ENCODE data around the gene MRGPRX3. TPM values are rescaled to one million over a fixed set of nuclear protein-coding genes. Genes with fewer than 3 reads are reported as not detected.
A peak's percentile ranks its signal among the peaks of the same experiment; 100 is the strongest.
"Not testable (repeated sequence)": the region's sequence is repeated elsewhere in the genome, so short reads cannot be mapped to it uniquely, and the experiment has no call there.

The MRGPRX3 gene
- 0.23 and 0.57 TPM in 2 replicates for total RNA-seq (2014; rRNA removed; shearing (Covaris generic))
- polyA plus RNA-seq (2014; cell fraction: nucleus; rRNA removed), result 0.21 TPM in 1 of 2 replicates, not detected in the other

DNA sequence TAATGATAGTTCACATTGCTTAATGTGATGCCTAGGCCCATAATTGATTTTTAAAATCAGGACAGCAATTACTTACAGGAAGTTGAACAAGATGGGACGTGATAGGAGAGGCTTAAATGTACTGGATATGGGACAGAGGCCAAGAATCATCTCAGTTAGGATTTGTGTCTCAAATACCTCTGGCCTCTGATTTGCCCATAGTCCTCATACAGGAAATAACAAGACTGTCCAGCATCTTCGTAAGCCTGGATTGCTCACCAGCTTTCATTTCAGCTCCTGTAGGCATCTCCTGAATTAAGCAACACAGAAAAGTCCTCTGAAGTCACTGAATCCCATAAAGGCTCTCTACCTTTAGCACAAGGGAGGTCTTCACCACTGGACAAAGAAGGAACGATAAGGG is at the start of gene MRGPRX3:
Gene MRGPRX3 (plus strand): TSS at position 231 of the 400 bp plus-strand sequence. CDS start 4,632 bp downstream, outside the sequence.
- no peak for DNase-seq (ENCODE audit: extremely low read depth, low read depth)

DNA sequence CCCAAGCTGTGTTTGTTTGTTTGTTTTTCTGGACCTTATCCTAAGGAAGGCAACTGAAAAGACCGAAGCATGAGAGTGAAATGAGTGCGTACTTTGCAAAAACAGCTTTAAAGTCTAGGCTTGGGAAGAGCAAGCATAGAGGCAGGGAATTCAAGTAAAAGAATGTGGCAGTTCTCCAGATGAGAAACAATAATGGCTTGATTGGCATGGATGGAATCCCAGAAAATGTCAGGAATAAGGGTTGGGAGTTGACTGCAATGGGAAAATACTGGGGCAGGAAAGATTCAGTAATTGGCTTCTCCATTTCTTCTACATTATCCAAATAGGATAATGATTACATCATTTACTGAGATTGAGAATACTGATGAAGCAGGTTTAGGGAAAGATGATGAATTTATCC is 44.0 kb upstream of the MRGPRX3 start:
- no peak for DNase-seq (ENCODE audit: extremely low read depth, low read depth)

DNA sequence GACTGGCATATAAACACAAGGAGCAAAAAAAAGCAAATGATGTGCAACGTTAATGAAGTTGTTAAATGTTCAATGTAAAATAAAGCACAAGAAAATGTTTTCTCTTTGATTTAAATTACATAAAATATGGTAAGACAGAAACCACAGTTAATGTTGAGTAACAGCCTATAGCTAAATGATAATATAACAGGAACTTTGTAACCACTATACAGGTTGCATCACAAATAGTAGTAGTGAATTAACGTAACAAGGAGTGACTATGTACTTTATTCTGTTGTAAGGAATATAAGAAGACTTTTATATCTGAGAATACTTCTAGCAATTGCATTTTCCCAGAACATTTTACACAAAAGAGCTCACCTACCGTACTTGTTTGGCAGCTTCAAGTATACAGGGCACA is 43.4 kb upstream of the MRGPRX3 start:
- no peak for DNase-seq (ENCODE audit: extremely low read depth, low read depth)

DNA sequence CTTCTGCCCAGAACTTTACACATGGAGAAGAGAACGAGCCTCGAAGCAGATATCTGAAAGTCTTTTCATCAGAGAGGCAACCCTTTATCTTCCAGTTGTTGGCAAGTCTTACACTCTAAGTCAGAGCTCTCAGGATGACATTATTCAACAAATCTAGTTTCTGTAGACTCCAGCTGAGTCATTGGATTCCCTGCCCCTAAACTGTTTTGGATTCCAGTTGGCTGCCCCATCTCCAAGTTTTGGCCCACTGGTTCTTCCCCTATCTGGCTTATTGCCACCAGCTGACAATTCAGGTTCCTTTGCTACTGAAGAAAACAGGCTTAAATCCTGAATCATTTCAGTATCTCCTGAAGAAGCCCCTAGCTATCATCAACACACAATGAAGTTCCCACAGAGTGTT is 40.6 kb upstream of the MRGPRX3 start:
- no peak for DNase-seq (ENCODE audit: extremely low read depth, low read depth)

DNA sequence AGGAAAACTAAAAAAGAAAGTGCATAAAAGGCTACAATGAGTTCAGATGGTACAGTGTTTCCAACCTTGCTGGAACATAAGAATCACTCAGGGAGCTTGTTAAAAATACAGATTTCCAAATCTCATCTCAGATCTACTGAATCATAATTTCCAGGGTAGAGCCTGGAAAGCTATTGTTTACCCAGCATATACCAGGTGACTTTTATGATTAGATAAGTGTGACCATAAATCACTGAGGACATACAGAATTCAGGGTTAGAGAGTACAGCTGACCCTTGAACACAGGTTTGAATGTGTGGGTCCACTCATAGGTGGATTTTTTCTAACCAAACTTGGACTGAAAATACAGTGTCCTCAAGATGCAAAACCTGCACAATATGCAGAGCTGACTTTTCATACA is 38.4 kb upstream of the MRGPRX3 start:
- DNase-seq (ENCODE audit: extremely low read depth, low read depth), result no peak

DNA sequence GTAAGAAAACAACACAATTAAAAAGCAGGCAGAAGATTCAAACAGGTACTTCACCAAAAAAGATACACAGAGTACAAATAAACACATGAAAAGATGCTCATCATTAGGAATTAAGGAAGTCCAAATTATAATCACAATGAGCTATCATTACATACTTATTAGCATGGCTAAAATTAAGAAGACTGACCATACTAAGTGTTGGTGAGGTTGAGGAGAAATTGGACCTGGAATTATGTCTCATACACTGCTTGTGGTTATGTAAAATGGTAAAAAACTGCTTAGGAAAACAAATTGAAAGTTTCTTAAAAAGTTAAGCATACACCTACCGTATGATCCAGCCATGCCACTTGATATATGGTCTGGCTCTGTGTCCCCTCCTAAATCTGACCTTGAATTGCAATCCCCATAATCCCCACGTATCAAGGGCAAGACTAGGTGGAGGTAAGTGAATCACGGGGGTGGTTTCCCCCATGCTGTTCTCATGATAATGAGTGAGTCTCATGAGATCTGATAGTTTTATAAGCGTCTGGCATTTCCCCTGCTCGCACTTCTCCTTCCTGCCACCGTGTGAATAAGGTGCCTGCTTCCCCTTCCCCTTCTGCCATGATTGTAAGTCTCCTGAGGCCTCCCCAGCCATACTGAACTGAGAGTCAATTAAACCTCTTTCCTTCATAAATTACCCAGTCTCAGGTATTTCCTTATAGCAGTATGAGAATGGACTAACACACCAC is 31.3 kb upstream of the MRGPRX3 start:
- no peak for DNase-seq (ENCODE audit: extremely low read depth, low read depth)

DNA sequence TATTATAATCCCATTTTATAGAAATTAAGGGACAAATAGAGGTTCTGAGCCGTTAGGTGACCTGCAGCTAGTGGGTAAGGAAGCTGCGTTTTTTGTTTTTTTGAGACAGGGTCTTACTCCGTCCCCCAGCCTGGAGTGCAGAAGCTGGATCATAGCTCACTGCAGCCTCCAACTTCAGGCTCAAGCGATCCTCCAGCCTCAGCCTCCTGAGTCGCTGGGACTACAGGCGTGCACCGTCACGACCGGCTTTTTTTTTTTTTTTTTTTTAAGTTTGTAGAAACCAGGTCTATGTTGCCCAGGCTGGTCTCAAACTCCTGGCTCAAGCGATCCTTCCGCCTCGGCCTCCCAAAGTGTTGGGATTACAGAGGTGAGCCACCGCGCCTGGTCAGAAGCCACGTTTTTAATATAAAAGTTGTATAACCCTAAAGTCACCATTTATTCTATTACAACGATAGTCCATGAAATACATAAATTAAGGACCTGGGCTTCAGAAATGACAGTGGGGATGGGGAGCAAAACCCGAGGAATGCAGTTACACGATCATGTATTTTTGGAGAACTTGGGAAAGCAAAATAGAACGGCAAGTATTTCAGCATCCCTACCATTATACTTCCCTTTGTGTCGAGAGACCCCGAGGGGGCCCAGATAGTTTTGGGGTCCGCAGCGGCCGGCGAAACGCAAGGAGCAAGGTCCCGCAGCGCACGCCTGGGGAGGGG is 27.1 kb upstream of the MRGPRX3 start:
- no peak for DNase-seq (ENCODE audit: extremely low read depth, low read depth)

DNA sequence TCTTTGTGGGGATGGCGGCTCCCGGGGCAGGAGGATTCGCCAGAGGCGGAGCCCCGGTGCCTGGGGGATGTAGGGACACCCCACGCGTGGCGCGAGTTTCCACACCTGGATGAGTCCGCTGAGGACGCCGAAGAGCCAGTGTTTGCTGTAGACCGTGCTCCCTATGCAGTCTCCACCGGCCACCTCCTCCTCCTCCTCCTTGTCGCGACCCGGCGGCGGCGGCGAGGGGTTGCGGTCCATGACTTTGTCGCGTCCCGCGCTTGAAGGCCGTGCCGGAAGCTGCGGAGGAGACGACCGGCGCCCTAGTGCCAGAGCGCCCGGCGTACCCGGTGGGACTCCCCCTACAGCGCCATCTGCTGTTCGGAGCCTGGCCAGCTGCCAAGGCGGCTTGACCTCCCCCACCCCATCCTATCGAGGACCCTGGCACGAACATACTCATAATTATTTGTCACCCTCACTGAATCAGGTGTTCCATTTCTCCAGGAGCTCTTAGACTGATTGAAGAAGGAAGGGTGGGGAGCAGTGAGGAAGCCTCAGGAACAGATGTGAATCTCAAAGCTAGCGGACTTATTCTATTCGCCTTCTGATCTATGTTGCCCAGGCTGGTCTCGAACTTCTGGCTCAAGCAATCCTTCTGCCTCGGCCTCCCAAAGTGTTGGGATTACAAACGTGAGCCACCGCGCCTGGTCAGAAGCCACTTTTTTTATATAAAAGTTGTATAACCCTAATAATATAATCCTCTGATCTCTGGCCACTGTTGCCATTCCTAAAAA is 26.4 kb upstream of the MRGPRX3 start, which contains the start of gene SAAL1:
Gene SAAL1 (minus strand): TSS at position 281 of the 773 bp plus-strand sequence. CDS start 41 bp downstream, at position 240.
- peak; percentile 79 for DNase-seq (ENCODE audit: extremely low read depth, low read depth)

DNA sequence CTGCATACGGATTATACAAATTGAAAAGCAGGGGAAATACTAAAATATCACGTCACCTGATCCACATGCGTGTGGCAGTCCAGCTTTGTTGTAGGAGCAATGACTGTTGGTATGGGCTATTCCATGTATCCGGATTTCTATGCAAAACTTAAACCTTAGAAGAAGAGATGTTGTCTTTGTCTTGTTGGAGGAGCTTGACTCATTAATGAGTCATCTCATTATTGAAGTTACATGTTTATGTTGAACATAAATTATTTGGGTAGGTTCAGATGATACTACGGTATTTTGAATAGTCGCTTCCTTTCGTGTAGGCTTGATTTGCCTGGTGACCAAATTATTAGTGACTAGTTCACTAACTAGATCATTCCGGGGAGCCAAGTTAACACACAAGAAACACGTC is 25.7 kb upstream of the MRGPRX3 start:
- no peak for DNase-seq (ENCODE audit: extremely low read depth, low read depth)

DNA sequence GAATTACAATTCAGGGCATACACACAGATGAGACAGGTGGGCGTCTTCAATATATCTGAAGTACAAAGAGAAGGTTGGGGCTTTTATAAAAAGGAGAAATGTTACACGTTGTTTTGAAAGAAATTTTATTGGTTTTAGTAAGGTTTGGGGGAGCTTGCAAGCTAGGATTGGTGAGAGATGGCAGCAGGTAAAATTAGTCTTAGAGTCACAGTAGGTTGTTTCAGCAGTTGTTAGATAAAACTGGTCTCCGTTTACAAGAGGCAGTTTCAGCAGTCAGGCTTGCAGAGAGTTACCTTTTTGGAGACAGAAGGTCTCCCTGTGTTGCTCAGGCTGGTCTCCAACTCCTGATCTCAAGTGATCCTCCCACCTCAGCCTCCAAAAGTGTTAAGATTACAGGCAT is 24.1 kb upstream of the MRGPRX3 start:
- DNase-seq (ENCODE audit: extremely low read depth, low read depth), result no peak

DNA sequence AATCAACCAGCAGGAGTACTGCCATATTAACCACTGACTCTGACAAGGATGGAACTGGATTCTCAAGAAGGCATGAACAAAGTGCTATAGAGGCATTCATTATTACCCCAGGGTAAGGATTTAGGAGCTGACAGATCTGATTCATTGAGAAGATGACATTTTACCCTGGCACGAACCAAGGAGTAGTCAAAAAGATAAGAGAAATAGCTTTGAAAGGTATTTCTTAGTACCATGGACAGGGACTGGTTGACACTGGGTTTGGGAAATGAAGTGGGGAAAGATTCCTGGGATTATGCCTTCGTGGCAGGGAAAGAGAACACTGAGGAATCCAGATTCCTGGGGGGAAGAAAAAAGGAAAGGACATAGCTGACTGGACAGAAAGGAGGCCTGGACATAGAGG is 21.4 kb upstream of the MRGPRX3 start:
- no peak for DNase-seq (ENCODE audit: extremely low read depth, low read depth)

DNA sequence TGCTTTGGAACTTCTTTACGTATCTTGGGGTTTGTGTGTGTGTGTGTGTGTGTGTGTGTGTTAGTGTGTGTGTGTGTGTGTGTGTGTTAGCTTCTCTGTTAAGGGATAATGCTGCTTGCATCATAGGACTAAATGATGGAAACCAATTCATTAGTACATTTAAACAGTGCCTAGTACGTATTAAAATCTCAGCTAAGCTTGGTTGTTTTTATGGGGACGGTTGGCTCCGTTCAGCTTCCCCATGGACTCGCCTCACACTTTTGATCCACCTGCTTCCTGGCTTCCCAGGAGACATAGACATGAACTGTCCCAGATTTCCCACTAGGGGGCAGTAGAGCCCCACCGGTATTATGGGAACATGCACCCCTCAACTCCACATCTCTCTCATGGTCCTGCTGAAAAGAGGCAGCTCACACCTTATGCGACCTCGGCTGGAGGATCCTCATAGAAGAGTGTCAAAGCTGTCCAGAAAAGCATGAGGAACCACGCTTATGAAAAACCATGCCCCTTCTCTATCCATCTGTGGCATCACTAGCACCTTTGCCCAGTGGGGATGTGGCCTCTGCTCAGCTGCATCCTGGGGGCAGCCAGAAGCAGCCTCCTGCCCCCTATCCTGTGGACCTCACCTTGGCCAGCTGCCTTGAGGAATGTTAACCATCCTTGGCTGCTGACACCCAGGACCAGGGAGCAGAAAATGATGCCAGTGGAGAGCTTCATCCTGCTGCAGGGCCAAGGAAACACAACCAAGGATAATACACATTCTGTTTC is 16.8 kb upstream of the MRGPRX3 start:
- DNase-seq (ENCODE audit: extremely low read depth, low read depth), result peak; percentile 58

DNA sequence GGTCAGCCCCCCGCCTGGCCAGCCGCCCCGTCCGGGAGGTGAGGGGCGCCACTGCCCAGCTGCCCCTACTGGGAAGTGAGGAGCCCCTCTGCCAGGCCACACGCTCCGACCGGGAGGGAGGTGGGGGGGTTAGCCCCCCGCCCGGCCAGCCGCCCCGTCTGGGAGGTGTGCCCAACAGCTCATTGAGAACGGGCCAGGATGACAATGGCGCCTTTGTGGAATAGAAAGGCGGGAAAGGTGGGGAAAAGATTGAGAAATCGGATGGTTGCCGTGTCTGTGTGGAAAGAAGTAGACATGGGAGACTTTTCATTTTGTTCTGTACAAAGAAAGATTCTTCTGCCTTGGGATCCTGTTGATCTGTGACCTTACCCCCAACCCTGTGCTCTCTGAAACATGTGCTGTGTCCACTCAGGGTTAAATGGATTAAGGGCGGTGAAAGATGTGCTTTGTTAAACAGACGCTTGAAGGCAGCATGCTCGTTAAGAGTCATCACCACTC is 11.0 kb upstream of the MRGPRX3 start:
- not testable (repeated sequence) for DNase-seq (ENCODE audit: extremely low read depth, low read depth)

DNA sequence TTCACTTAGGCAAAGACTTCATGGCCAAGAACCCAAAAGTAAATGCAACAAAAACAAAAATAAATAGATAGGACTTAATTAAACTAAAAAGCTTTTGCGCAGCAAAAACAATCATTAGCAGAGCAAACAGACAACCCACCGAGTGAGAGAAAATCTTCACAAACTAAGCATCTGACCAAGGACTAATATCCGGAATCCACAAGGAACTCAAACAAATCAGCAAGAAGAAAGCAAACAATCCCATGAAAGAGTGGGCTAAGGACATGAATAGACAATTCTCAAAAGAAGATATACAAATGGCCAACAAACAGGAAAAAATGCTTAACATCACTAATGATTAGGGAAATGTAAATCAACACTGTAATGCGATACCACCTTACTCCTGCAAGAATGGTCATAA is 1.3 kb upstream of the MRGPRX3 start:
- DNase-seq (ENCODE audit: extremely low read depth, low read depth), result not testable (repeated sequence)

DNA sequence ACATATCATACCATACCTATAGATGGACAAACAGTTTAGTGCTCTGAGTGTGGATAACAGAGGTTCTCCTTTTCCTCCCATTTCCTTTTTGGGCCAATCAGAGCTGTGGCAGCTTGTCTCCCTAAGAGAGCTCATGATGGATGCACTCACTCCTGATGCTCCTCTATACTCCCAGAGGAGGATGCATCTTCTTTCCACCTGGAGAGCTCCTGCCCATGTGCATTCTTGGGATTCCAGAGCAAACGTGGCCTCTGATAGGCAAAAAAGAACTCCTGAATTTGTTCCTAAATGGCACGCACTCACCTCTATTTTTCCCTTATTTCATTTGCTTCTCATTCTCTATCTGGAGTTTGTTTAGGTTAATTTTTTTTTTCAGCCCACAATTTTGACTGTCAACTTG is 2.9 kb downstream of the MRGPRX3 start:
- no peak for DNase-seq (ENCODE audit: extremely low read depth, low read depth)

DNA sequence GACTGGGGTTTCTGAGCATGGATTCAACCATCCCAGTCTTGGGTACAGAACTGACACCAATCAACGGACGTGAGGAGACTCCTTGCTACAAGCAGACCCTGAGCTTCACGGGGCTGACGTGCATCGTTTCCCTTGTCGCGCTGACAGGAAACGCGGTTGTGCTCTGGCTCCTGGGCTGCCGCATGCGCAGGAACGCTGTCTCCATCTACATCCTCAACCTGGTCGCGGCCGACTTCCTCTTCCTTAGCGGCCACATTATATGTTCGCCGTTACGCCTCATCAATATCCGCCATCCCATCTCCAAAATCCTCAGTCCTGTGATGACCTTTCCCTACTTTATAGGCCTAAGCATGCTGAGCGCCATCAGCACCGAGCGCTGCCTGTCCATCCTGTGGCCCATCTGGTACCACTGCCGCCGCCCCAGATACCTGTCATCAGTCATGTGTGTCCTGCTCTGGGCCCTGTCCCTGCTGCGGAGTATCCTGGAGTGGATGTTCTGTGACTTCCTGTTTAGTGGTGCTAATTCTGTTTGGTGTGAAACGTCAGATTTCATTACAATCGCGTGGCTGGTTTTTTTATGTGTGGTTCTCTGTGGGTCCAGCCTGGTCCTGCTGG is 4.9 kb downstream of the MRGPRX3 start:
- DNase-seq (ENCODE audit: extremely low read depth, low read depth), result no peak

DNA sequence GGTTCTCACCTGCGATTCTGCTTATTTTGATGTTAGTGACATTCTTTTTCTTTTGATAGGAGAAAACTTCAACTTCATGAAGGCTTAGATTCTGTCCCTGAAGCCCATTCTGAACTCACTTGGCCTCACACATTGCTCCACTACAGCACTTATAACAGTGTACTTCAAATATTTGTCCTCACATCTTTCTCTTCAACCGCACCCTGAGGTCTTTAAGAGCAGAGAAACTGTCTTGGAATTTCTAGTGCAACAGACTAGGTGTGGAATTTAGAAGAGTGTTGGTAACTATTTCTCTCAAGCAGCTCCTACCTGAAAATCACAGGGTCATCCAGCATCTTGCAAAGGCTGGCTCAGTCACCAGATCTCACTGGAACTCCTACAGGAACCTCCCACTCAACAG is 7.8 kb downstream of the MRGPRX3 start:
- no peak for DNase-seq (ENCODE audit: extremely low read depth, low read depth)

DNA sequence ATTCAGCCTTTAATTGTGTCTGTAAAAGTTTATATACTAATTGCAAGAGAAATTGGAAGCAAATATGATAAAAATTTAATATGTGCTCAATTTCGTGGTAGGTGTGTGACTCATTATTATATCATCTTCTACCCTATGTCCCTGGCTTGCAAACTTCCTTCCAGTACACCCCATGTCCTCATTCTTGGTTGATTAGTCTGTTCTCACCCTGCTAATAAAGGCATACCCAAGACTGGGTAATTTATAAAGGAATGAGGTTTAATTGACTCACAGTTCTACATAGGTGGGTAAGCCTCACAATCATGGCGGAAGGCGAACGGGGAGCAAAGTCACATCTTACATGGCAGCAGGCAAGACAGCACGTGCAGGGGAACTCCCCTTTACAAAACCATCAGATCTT is 11.9 kb downstream of the MRGPRX3 start:
- no peak for DNase-seq (ENCODE audit: extremely low read depth, low read depth)

DNA sequence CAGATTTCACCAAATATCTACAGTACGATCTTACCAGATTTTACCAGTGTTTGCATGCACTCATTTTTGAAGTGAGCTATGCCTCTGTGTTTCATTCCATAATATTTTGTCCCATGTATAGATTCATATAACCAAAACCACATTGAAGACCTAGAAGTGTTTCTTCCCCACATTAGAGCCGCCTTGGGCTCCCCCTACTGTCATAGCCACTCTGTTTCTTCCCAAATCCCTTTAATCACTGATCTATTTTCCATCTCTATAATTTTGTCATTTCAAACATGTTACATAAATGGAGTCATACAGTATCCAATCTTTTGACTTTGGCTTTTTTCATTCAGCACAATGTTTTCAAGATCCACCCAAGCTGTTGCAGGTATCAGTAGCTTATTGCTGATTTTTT is 12.7 kb downstream of the MRGPRX3 start:
- no peak for DNase-seq (ENCODE audit: extremely low read depth, low read depth)

DNA sequence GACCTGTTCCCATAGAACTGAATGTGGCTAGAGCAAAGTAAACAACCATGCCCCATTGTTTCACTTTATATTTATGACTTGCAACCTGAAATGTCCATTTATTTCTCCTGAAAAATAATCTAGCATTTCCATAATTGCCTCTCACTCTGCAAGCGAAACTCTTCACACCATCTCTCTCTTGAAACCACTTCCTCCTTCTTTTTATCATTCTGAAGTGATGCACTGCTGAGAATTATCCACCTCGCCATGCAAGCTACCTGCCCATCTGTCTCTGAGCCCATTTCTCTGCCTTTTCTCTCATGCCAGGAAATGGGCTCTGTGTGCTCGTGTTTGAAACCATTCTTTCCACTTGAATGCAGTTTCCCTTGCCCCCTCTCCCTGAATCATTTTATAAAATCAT is 13.5 kb downstream of the MRGPRX3 start:
- no peak for DNase-seq (ENCODE audit: extremely low read depth, low read depth)

All from NCI-H460 (cell line).